HG03442 (cell line): Measurements from ENCODE around the gene EIF2A.
A peak's percentile ranks its signal among the peaks of the same experiment; 100 is the strongest.

Experiments
- ATAC-seq: cut with Tn5 transposase; IDR thresholded peaks from one replicate; pipeline ENCODE4 v1.9.1; 2021; ENCODE audit warnings: mild to moderate bottlenecking, moderate library complexity; ENCODE audit not compliant: unreplicated experiment

Gene EIF2A

GRCh38 chr3:150543128-150543527 lies 3.5 kb upstream of the EIF2A start:
- no peak for ATAC-seq

GRCh38 chr3:150543531-150543930 lies 3.1 kb upstream of the EIF2A start:
- no peak for ATAC-seq

- no peak for ATAC-seq
Observed at GRCh38 chr3:150544041-150544440, 2.5 kb upstream of the EIF2A start.

GRCh38 chr3:150544726-150545125 lies 1.9 kb upstream of the EIF2A start:
- no peak for ATAC-seq

- ATAC-seq: peak; percentile 20
Observed at GRCh38 chr3:150545419-150546225, 965 bp upstream of the EIF2A start.

GRCh38 chr3:150547045-150547741 lies 606 bp downstream of the EIF2A start:
- ATAC-seq: no peak

GRCh38 chr3:150555859-150556436 lies 9.4 kb downstream of the EIF2A start:
- ATAC-seq: no peak

- ATAC-seq: no peak
Observed at GRCh38 chr3:150556792-150557191, 10.2 kb downstream of the EIF2A start.

- ATAC-seq: no peak
Observed at GRCh38 chr3:150557725-150558124, 11.1 kb downstream of the EIF2A start.

GRCh38 chr3:150564243-150564642 lies 17.7 kb downstream of the EIF2A start:
- no peak for ATAC-seq

GRCh38 chr3:150567328-150567727 lies 20.7 kb downstream of the EIF2A start:
- ATAC-seq: no peak

- no peak for ATAC-seq
Observed at GRCh38 chr3:150577855-150578254, 31.3 kb downstream of the EIF2A start.

GRCh38 chr3:150581174-150581573 lies 34.6 kb downstream of the EIF2A start:
- ATAC-seq: no peak

- ATAC-seq: peak; percentile 54
Observed at GRCh38 chr3:150582620-150583019, 36.0 kb downstream of the EIF2A start.

- peak; percentile 66 for ATAC-seq
Observed at GRCh38 chr3:150583028-150583427, 36.4 kb downstream of the EIF2A start.

GRCh38 chr3:150588027-150588830 lies 41.6 kb downstream of the EIF2A start:
- no peak for ATAC-seq

GRCh38 chr3:150589759-150590158 lies 43.2 kb downstream of the EIF2A start:
- ATAC-seq: no peak

GRCh38 chr3:150594150-150594549 lies 47.6 kb downstream of the EIF2A start:
- ATAC-seq: no peak

GRCh38 chr3:150597646-150598045 lies 51.1 kb downstream of the EIF2A start:
- no peak for ATAC-seq

GRCh38 chr3:150599611-150600297 lies 53.2 kb downstream of the EIF2A start:
- no peak for ATAC-seq
